ENCODE measurements around the gene FXYD7.

GRCh38 chr19:35177377-35178274, 34.6 kb downstream of the FXYD7 start:
- TF ChIP-seq CTCF (IDR thresholded peaks at IDR 0.05), result no peak
- TF ChIP-seq POLR2A (IDR thresholded peaks at IDR 0.05), result no peak

All from lower leg skin (tissue), 3 donors.